OCI-LY7 (cell line): ENCODE data around the gene CUEDC1.

ENCODE experiments used
- EZH2phosphoT487 ChIP-seq: fragments of 200-600 bp; sonication (generic); IDR thresholded peaks from 2 replicates; pipeline ENCODE4 v1.6.1; 2018; ENCODE audit warnings: low read depth, borderline replicate concordance, mild to moderate bottlenecking, mixed run types, antibody characterized with exemption, low read length, moderate library complexity, mixed read lengths
- TF ChIP-seq, protein P1 (sequence below): fragments of 200-600 bp; sonication (generic); conservative IDR thresholded peaks from 2 replicates; pipeline ENCODE4 v1.5.1; 2014; ENCODE audit warnings: mild to moderate bottlenecking, antibody characterized with exemption, low read length, moderate library complexity, mixed read lengths

DNA sequence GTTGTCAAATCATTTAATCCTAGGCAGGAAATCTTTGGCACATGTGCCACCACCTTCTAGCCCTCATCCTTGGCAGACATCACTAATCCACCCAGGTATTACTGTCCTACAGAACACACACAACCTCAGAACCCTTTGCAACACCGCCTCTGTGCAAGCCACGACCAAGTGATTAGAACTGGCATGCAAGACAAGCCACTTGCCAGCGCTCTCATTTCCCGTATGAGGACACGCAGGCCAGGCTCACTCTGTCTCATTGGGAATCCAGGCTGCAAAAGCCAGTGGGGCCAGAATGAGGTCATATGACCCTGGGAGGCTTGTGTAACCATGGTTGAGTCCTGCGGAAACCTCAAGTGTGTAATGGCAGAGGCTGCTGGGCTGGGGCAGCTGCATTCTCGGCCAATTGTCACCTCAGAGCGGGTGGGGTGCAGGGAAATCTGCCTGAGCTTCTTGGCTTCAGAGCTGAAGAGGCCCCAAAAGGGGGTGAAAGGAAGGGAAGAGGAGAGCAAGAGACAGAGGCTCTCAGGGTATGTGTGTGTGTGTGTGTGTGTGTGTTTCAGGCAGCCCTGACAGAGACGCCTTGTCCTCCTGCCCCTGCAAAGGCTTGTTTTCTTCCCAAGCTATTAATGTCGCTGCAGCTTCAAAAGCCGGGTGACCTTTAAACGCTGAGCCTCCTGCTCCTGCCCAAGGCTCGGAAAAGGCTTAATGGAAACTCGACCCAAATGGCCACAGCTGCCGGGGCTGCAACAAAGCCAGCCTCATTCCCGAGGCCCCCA is 62.2 kb downstream of the CUEDC1 start:
- TF ChIP-seq, protein P1, sequence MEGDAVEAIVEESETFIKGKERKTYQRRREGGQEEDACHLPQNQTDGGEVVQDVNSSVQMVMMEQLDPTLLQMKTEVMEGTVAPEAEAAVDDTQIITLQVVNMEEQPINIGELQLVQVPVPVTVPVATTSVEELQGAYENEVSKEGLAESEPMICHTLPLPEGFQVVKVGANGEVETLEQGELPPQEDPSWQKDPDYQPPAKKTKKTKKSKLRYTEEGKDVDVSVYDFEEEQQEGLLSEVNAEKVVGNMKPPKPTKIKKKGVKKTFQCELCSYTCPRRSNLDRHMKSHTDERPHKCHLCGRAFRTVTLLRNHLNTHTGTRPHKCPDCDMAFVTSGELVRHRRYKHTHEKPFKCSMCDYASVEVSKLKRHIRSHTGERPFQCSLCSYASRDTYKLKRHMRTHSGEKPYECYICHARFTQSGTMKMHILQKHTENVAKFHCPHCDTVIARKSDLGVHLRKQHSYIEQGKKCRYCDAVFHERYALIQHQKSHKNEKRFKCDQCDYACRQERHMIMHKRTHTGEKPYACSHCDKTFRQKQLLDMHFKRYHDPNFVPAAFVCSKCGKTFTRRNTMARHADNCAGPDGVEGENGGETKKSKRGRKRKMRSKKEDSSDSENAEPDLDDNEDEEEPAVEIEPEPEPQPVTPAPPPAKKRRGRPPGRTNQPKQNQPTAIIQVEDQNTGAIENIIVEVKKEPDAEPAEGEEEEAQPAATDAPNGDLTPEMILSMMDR: peak; percentile 26; the same call in 1 of the 2 replicates
- TF ChIP-seq EZH2phosphoT487: no peak
